GM23338 (cell line): Measurements from ENCODE around the gene FAM89A. TPM values are rescaled to one million over a fixed set of nuclear protein-coding genes. Genes with fewer than 3 reads are reported as not detected.

Experiments used
- CREB1 ChIP-seq: fragments of 250-450 bp; sonication (Bioruptor Pico); IDR thresholded peaks from 2 replicates; pipeline ENCODE4 v1.5.0; 2020; ENCODE audit warnings: low read depth, mild to moderate bottlenecking, moderate library complexity
- CTCF ChIP-seq, 2 experiments: fragments of 200-600 bp in 1 of 2; sonication (generic) in 1 of 2; conservative IDR thresholded peaks; 2 replicates each; pipeline versions ENCODE4 v1.5.1 to v1.6.1; 2016 to 2017; ENCODE audit warnings: antibody characterized with exemption in 2 of 2, low read depth in 2 of 2, mild to moderate bottlenecking in 2 of 2, moderate library complexity in 1 of 2
- POLR2AphosphoS5 ChIP-seq: IDR thresholded peaks from 2 replicates; pipeline ENCODE4 v1.6.1; 2016; ENCODE audit warnings: antibody characterized with exemption, low read depth
- REST ChIP-seq: IDR thresholded peaks from one replicate; pipeline ENCODE4 v1.6.1; 2018; ENCODE audit warnings: antibody characterized with exemption; ENCODE audit not compliant: unreplicated experiment
- ZNF462 ChIP-seq: fragments of 250-450 bp; sonication (Bioruptor Pico); IDR thresholded peaks from 2 replicates; pipeline ENCODE4 v1.5.0; 2020; ENCODE audit warnings: mild to moderate bottlenecking, moderate library complexity
- polyA plus RNA-seq: library from polyadenylated mRNA; unstranded; fragments of >200 nt; fragmentation: Nextera tagmentation; extraction: Ambion mirVana; gene quantifications from 2 replicates; pipeline ENCODE4 v1.2.1, GENCODE V29; 2016
- total RNA-seq: library from RNA; depleted of rRNA; stranded (reverse); fragments of >200 nt; shearing (Covaris generic); gene quantifications from 2 replicates; pipeline ENCODE4 v1.2.3, GENCODE V29; 2014

The FAM89A gene
- total and polyA plus RNA-seq, 2 experiments from 2014 or later, result 3.2 to 3.8 TPM

GRCh38 chr1:231069333-231069732 is 29.3 kb upstream of the FAM89A start (continued):
- TF ChIP-seq ZNF462 (CRISPR knock-in tag) (no peak), CREB1 (CRISPR knock-in tag) (no peak), POLR2AphosphoS5 (no peak), REST (no peak), CTCF (conservative IDR thresholded peaks at IDR 0.05; ENCODE audit: low read depth in 2 of 2) (no peak)
